SK-N-SH (cell line): ENCODE data around the gene CABP5. TPM values are rescaled to one million over a fixed set of nuclear protein-coding genes. Genes with fewer than 3 reads are reported as not detected.

ENCODE experiments used
- CTCF ChIA-PET: fragments of 300-600, 350-600 bp; formaldehyde crosslinking; extraction: SDS; loops from one replicate; lab custom pipeline; 2021; lab: Yijun Ruan, JAX
- POLR2A ChIA-PET: fragments of 350-600 bp; sonication (Branson Sonifier 250); formaldehyde crosslinking; extraction: SDS; loops from one replicate; lab custom pipeline; 2020; ENCODE audit warnings: antibody characterized with exemption, inconsistent platforms; lab: Yijun Ruan, JAX
- DNase-seq: peaks from one replicate; pipeline ENCODE4 v3.0.0; 2012
- H2AFZ ChIP-seq: fragments of 200-600 bp; sonication (generic); 2 replicates; pipeline ENCODE4 v1.8.1; 2016; ENCODE audit warnings: antibody characterized with exemption, mild to moderate bottlenecking, low read depth
- H3F3A ChIP-seq: fragments of 200-600 bp; sonication (generic); replicated peaks from 2 replicates; pipeline ENCODE3; 2016; ENCODE audit warnings: antibody characterized with exemption, mild to moderate bottlenecking; ENCODE audit not compliant: insufficient read depth
- H3K27ac ChIP-seq, 2 experiments: fragments of 200-500 bp in 1 of 2; fragments of 200-600 bp in 1 of 2; sonication (Bioruptor generic) in 1 of 2; sonication (generic), shearing (Covaris generic) in 1 of 2; 2 replicates each; pipeline versions ENCODE4 v1.5.1 to v1.6.1; 2014 to 2016; ENCODE audit warnings: low read depth in 2 of 2, inconsistent platforms in 1 of 2, low read length in 1 of 2, mild to moderate bottlenecking in 1 of 2, mixed read lengths in 1 of 2
- H3K27me3 ChIP-seq: fragments of 200-600 bp; sonication (generic), shearing (Covaris generic); 2 replicates; pipeline ENCODE4 v1.6.1; 2016; ENCODE audit warnings: mixed run types; ENCODE audit not compliant: insufficient read depth
- H3K36me3 ChIP-seq, 2 experiments: fragments of 200-500 bp in 1 of 2; fragments of 200-600 bp in 1 of 2; sonication (Bioruptor generic) in 1 of 2; sonication (generic) in 1 of 2; replicated peaks in 1 of 2; 2 replicates each; pipeline versions ENCODE3 to v1.5.1; 2014 to 2016; ENCODE audit warnings: low read length in 1 of 2, mild to moderate bottlenecking in 1 of 2; ENCODE audit not compliant: insufficient read depth in 2 of 2, control insufficient read depth in 1 of 2
- H3K4me1 ChIP-seq, 2 experiments: fragments of 200-500 bp in 1 of 2; fragments of 200-600 bp in 1 of 2; sonication (Bioruptor generic) in 1 of 2; sonication (generic), shearing (Covaris generic) in 1 of 2; 2 replicates each; pipeline versions ENCODE4 v1.5.1 to v1.6.1; 2014 to 2016; ENCODE audit warnings: low read depth in 1 of 2, low read length in 1 of 2, mixed run types in 1 of 2; ENCODE audit not compliant: insufficient read depth in 2 of 2, control insufficient read depth in 1 of 2
- H3K4me2 ChIP-seq: fragments of 200-600 bp; sonication (generic), shearing (Covaris generic); 2 replicates; pipeline ENCODE4 v1.6.1; 2017; ENCODE audit warnings: mixed run types
- H3K4me3 ChIP-seq, 2 experiments: fragments of 200-500 bp in 1 of 2; fragments of 200-600 bp in 1 of 2; sonication (Bioruptor generic) in 1 of 2; sonication (generic), shearing (Covaris generic) in 1 of 2; 2 replicates each; pipeline versions ENCODE4 v1.5.1 to v1.8.1; 2014 to 2016; ENCODE audit warnings: low read depth in 2 of 2, inconsistent platforms in 1 of 2, low read length in 1 of 2, mild to moderate bottlenecking in 1 of 2, mixed read lengths in 1 of 2, moderate library complexity in 1 of 2
- H3K79me2 ChIP-seq: fragments of 200-600 bp; sonication (generic); 2 replicates; pipeline ENCODE4 v1.8.1; 2017; ENCODE audit warnings: mild to moderate bottlenecking; ENCODE audit not compliant: insufficient read depth
- H3K9ac ChIP-seq: fragments of 200-600 bp; sonication (generic); 2 replicates; pipeline ENCODE4 v1.6.1; 2017; ENCODE audit warnings: mixed run types
- H3K9me2 ChIP-seq: fragments of 200-600 bp; sonication (generic); 2 replicates; pipeline ENCODE4 v1.6.1; 2017; ENCODE audit warnings: mixed run types
- H3K9me3 ChIP-seq: fragments of 200-600 bp; sonication (generic); 2 replicates; pipeline ENCODE4 v1.6.1; 2017; ENCODE audit warnings: mixed run types, mild to moderate bottlenecking, moderate library complexity
- H4K20me1 ChIP-seq: fragments of 200-600 bp; sonication (generic); 2 replicates; pipeline ENCODE4 v1.6.1; 2017; ENCODE audit warnings: mild to moderate bottlenecking, mixed run types; ENCODE audit not compliant: insufficient read depth
- ELF1 ChIP-seq: IDR thresholded peaks from 2 replicates; pipeline ENCODE4 v1.4.0; 2012
- FOXJ3 ChIP-seq: sonication (generic); formaldehyde crosslinking; IDR thresholded peaks from 2 replicates; pipeline ENCODE4 v1.5.1; 2020; ENCODE audit warnings: mild to moderate bottlenecking, missing genetic modification reagents
- MAX ChIP-seq: IDR thresholded peaks from 2 replicates; pipeline ENCODE4 v1.4.0; 2012; ENCODE audit warnings: low read depth
- MEF2A ChIP-seq: IDR thresholded peaks from 2 replicates; pipeline ENCODE4 v1.4.0; 2012; ENCODE audit warnings: low read depth, borderline replicate concordance
- PBX3 ChIP-seq: IDR thresholded peaks from 2 replicates; pipeline ENCODE4; 2012
- RCOR1 ChIP-seq: fragments of 150-350 bp; IDR thresholded peaks from 2 replicates; pipeline ENCODE4 v1.6.1; 2017; ENCODE audit warnings: antibody characterized with exemption, low read length
- SIN3A ChIP-seq: IDR thresholded peaks from 2 replicates; pipeline ENCODE4 v1.6.1; 2012; ENCODE audit warnings: low read depth, mild to moderate bottlenecking, low read length, moderate library complexity, borderline replicate concordance
- SMC3 ChIP-seq: IDR thresholded peaks from 2 replicates; pipeline ENCODE4 v1.6.1; 2012; ENCODE audit warnings: low read depth, low read length, improper control_type of control experiment
- TEAD4 ChIP-seq: IDR thresholded peaks from 2 replicates; pipeline ENCODE4 v1.4.0; 2012; ENCODE audit warnings: mild to moderate bottlenecking, borderline replicate concordance; ENCODE audit not compliant: insufficient read depth
- YY1 ChIP-seq: IDR thresholded peaks from 2 replicates; pipeline ENCODE4 v1.4.0; 2012; ENCODE audit warnings: low read depth, mild to moderate bottlenecking
- ZBTB33 ChIP-seq: IDR thresholded peaks from 2 replicates; pipeline ENCODE4 v1.4.0; 2012; ENCODE audit warnings: low read depth, borderline replicate concordance
- WGBS: methylation state at CpG from one replicate; pipeline ENCODE4 v1.1.6; 2017; ENCODE audit warnings: low lambda C conversion rate; 5-methylcytosine and 5-hydroxymethylcytosine counted together
- polyA plus RNA-seq, 3 experiments: library from polyadenylated mRNA; depleted of rRNA; stranded (reverse); fragments of >200 nt; gene quantifications; 2 replicates each; pipeline ENCODE4 v1.2.3, GENCODE V29; 2012
- TF ChIP-seq, protein P1 (sequence below): fragments of 150-350 bp; IDR thresholded peaks from 2 replicates; pipeline ENCODE4 v1.6.1; 2016; ENCODE audit warnings: mild to moderate bottlenecking, low read depth, low read length
- TF ChIP-seq, protein P2 (sequence below): IDR thresholded peaks from 2 replicates; pipeline ENCODE4 v1.4.0; 2012; ENCODE audit warnings: low read depth, borderline replicate concordance
- TF ChIP-seq, protein P3 (sequence below): IDR thresholded peaks from 2 replicates; pipeline ENCODE4 v1.6.1; 2012; ENCODE audit warnings: mild to moderate bottlenecking, low read depth, low read length, moderate library complexity

CABP5 gene
- polyA plus RNA-seq, 1 of the 3 experiments (the other 2 are of a cell fraction), result not detected

DNA sequence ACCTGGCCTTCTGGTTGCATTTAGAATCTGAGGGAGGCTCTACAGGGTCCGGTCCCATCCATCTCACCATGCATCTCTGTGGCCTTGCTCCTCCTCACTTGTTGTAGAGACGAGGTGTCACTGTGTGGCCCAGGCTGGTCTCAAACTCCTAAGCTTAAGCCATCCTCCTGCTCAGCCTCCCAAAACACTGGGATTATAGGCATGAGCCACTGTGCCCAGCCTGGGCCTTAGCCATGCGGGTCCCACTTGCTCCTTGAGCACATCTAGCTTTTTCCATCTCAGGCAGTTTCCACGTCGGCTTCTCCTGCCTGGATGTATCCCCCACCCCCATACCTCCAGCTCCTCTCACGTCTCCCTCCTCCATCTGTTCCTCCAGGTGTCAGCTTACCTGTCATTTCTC, 39.6 kb downstream of the CABP5 start:
- H3K36me3 ChIP-seq, result no peaks in the 10 kb centered on the region
- no peak for DNase-seq
- H4K20me1 ChIP-seq, result no peaks in the 10 kb centered on the region
- peaks cover 20% of the 10 kb centered on the region; the same call in 1 of the 2 replicates for H3K27me3 ChIP-seq
- no peak overlapping the region for H2AFZ ChIP-seq
- ChIA-PET CTCF (no interaction called here), POLR2A (no interaction called here)
- no peak overlapping the region for H3K4me3 ChIP-seq
- TF ChIP-seq MEF2A, result no peak
- no peak for TF ChIP-seq PBX3
- no peak for TF ChIP-seq ZBTB33
- TF ChIP-seq, protein P1, sequence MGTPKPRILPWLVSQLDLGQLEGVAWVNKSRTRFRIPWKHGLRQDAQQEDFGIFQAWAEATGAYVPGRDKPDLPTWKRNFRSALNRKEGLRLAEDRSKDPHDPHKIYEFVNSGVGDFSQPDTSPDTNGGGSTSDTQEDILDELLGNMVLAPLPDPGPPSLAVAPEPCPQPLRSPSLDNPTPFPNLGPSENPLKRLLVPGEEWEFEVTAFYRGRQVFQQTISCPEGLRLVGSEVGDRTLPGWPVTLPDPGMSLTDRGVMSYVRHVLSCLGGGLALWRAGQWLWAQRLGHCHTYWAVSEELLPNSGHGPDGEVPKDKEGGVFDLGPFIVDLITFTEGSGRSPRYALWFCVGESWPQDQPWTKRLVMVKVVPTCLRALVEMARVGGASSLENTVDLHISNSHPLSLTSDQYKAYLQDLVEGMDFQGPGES, result no peak
- no peak for TF ChIP-seq RCOR1
- TF ChIP-seq ELF1, result no peak
- H3K79me2 ChIP-seq, result no peaks in the 10 kb centered on the region
- 9% methylated on average over 4 of the region's 6 CpGs for WGBS
- no peak overlapping the region for H3K27ac ChIP-seq
- no peaks in the 10 kb centered on the region for H3K9me2 ChIP-seq
- no peaks in the 10 kb centered on the region for H3F3A ChIP-seq
- no peaks in the 10 kb centered on the region for H3K9me3 ChIP-seq
- no peak overlapping the region for H3K9ac ChIP-seq
- H3K4me2 ChIP-seq, result no peak overlapping the region
- no peaks in the 10 kb centered on the region for H3K4me1 ChIP-seq

GRCh38 chr19:48000846-48001245, 43.0 kb downstream of the CABP5 start:
- CTCF ChIA-PET, result no interaction called here
- Histone ChIP-seq H3K4me3 (no peak overlapping the region), H3K4me2 (no peak overlapping the region), H3K79me2 (no peaks in the 10 kb centered on the region), H4K20me1 (no peaks in the 10 kb centered on the region), H3F3A (no peaks in the 10 kb centered on the region), H3K27ac (no peak overlapping the region), H3K9me2 (no peaks in the 10 kb centered on the region), H3K9ac (no peak overlapping the region), H2AFZ (no peak overlapping the region), H3K36me3 (no peaks in the 10 kb centered on the region), H3K9me3 (no peaks in the 10 kb centered on the region), H3K4me1 (no peaks in the 10 kb centered on the region), H3K27me3 (peaks cover 20% of the 10 kb centered on the region; the same call in 1 of the 2 replicates)
- DNase-seq, result no peak
- POLR2A ChIA-PET, result no interaction called here
- WGBS, result 13% methylated on average over 6 of the region's 6 CpGs
- TF ChIP-seq FOXJ3 (CRISPR knock-in tag), result no peak
- TF ChIP-seq, protein P2, sequence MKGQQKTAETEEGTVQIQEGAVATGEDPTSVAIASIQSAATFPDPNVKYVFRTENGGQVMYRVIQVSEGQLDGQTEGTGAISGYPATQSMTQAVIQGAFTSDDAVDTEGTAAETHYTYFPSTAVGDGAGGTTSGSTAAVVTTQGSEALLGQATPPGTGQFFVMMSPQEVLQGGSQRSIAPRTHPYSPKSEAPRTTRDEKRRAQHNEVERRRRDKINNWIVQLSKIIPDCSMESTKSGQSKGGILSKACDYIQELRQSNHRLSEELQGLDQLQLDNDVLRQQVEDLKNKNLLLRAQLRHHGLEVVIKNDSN, result no peak
- no peak for TF ChIP-seq TEAD4
- no peak for TF ChIP-seq MAX
- TF ChIP-seq PBX3, result no peak
- no peak for TF ChIP-seq SIN3A
- no peak for TF ChIP-seq SMC3
- TF ChIP-seq YY1, result no peak
- no peak for TF ChIP-seq ZBTB33
- TF ChIP-seq, protein P3, sequence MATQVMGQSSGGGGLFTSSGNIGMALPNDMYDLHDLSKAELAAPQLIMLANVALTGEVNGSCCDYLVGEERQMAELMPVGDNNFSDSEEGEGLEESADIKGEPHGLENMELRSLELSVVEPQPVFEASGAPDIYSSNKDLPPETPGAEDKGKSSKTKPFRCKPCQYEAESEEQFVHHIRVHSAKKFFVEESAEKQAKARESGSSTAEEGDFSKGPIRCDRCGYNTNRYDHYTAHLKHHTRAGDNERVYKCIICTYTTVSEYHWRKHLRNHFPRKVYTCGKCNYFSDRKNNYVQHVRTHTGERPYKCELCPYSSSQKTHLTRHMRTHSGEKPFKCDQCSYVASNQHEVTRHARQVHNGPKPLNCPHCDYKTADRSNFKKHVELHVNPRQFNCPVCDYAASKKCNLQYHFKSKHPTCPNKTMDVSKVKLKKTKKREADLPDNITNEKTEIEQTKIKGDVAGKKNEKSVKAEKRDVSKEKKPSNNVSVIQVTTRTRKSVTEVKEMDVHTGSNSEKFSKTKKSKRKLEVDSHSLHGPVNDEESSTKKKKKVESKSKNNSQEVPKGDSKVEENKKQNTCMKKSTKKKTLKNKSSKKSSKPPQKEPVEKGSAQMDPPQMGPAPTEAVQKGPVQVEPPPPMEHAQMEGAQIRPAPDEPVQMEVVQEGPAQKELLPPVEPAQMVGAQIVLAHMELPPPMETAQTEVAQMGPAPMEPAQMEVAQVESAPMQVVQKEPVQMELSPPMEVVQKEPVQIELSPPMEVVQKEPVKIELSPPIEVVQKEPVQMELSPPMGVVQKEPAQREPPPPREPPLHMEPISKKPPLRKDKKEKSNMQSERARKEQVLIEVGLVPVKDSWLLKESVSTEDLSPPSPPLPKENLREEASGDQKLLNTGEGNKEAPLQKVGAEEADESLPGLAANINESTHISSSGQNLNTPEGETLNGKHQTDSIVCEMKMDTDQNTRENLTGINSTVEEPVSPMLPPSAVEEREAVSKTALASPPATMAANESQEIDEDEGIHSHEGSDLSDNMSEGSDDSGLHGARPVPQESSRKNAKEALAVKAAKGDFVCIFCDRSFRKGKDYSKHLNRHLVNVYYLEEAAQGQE, result no peak
- TF ChIP-seq, all 33 proteins: peak for 0
